MG63 (cell line): ENCODE results near the gene MYL4. TPM values are rescaled to one million over a fixed set of nuclear protein-coding genes. Genes with fewer than 3 reads are reported as not detected.
A peak's percentile ranks its signal among the peaks of the same experiment; 100 is the strongest.
"Not testable (repeated sequence)": the region's sequence is repeated elsewhere in the genome, so short reads cannot be mapped to it uniquely, and the experiment has no call there.

ENCODE experiments used
- DNase-seq: peaks from one replicate; pipeline ENCODE4 v3.0.0-alpha.2; 2020
- H3K27me3 ChIP-seq: fragments of 250-450 bp; sonication (Bioruptor Pico); 2 replicates; pipeline ENCODE4 v1.5.1; 2020; ENCODE audit warnings: mild to moderate bottlenecking, moderate library complexity
- H3K36me3 ChIP-seq: fragments of 250-450 bp; sonication (Bioruptor Pico); 2 replicates; pipeline ENCODE4 v1.5.1; 2020; ENCODE audit warnings: mild to moderate bottlenecking, moderate library complexity
- H3K4me3 ChIP-seq: fragments of 250-450 bp; sonication (Bioruptor Pico); 2 replicates; pipeline ENCODE4 v1.5.1; 2020; ENCODE audit warnings: mild to moderate bottlenecking, moderate library complexity
- H3K9me3 ChIP-seq: fragments of 250-450 bp; sonication (Bioruptor Pico); 2 replicates; pipeline ENCODE4 v1.5.1; 2020; ENCODE audit warnings: mild to moderate bottlenecking, moderate library complexity
- total RNA-seq: library from RNA; depleted of rRNA; stranded (reverse); fragments of >200 nt; shearing (Covaris generic); gene quantifications from 2 replicates; pipeline ENCODE4 v1.2.3, GENCODE V29; 2014; ENCODE audit warnings: low replicate concordance

Gene MYL4
- total RNA-seq, 1 experiment from 2014 or later = not detected

DNA sequence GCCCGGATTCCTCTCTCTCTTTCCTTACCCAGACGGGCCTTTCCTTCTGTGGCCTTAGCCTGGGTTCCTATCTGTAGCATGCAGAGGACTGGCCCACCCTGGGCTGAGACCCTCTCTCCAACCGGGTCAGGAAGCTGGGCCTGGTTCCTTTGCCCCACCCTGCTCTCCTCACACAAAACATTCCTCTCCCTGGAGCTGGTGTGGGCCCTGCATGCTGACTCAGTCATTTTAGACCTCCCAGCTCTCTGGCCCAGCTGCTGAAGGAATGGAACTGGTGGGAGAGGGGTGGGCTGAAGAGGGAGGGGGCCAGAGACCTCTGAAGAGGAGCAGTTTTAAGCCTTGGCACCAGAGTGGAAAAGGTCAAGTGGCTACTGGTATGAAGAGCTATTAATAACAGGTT, 957 bp downstream of the MYL4 start:
- Histone ChIP-seq H3K9me3 (no peaks in the 10 kb centered on the region), H3K4me3 (no peak overlapping the region), H3K27me3 (no peaks in the 10 kb centered on the region), H3K36me3 (no peaks in the 10 kb centered on the region)
- no peak for DNase-seq

DNA sequence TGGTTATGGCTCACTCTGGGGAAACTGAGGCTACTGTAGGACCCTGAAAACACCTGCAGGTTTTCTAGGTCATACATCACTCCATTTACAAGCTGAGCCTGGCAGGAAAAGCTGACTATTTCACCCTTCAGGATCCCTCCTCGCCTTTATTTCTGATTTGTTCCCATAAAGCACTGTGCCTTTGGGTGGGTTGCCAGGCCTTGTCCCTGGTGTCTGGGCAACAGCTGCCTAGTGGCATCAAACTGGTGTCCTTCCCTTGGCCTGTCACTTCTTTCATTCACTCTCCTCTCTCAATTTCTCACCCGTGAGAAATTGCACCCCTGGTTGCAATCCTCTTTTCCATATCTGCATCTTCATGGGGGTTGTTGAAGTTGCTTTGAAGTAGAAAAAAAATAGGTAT, 1.6 kb downstream of the MYL4 start:
- DNase-seq = no peak
- Histone ChIP-seq H3K27me3 (no peaks in the 10 kb centered on the region), H3K4me3 (no peak overlapping the region), H3K36me3 (no peaks in the 10 kb centered on the region), H3K9me3 (no peaks in the 10 kb centered on the region)

DNA sequence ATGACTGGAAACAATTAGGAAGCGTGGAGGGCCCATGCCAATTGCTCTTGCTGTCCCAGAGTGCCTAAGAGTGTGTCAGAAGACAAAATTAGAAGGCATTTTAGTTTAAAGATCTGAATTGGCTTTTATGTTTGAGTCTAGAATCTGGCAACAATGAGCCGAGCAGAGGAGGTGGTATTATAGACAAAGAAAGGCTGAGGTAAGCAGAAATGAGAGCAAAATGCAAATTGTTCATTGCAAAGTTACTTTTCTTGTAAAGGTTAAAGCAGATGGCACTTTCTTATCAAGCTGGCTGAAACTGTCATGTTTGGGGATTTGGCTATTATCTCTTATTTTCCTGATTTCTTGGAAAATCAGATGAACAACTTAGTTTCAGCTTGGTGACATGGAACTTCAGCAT, 3.3 kb downstream of the MYL4 start:
- DNase-seq = no peak
- Histone ChIP-seq H3K36me3 (no peaks in the 10 kb centered on the region), H3K9me3 (no peaks in the 10 kb centered on the region), H3K4me3 (no peak overlapping the region), H3K27me3 (no peaks in the 10 kb centered on the region)

DNA sequence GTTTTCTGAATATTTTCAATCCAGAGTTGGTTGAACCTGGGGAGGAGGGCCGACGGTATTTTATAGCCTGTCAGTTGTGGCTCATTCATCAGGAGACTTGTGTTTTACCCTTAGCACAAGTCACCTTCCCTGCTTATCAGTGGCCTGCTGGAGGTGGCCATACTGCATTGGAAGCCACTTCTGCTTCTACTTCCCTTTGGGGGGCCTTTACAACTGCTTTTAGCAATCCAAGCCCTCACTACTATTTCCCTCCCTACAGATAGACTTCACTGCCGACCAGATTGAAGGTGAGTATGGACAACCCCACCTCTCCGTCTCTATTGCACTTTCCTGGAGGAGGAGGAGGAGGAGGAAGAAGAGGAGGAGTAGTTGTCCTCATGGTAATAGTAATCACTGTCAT, 4.4 kb downstream of the MYL4 start:
- Histone ChIP-seq H3K9me3 (no peaks in the 10 kb centered on the region), H3K4me3 (no peak overlapping the region), H3K27me3 (no peaks in the 10 kb centered on the region), H3K36me3 (no peaks in the 10 kb centered on the region)
- DNase-seq = no peak

DNA sequence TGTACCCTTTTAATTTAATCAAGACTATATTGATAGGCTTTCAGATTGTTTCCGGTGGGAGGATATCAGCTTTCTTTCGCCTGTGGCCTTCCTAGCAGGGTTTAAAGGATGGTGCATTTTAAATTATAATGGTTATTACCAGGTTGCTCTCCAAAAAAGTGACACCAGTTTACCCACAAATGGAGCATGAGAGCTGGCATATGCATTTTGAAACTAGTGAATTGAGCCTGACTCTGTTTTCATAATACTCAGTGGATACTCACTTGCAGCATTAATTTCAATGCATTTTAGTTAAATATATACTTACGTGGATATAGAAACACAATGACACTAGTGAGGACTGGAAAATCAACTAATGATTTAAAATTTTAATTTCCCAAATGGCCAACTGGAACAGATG, 5.8 kb downstream of the MYL4 start:
- H3K27me3 ChIP-seq = no peaks in the 10 kb centered on the region
- H3K9me3 ChIP-seq = no peaks in the 10 kb centered on the region
- H3K4me3 ChIP-seq = no peak overlapping the region
- DNase-seq = no peak
- no peaks in the 10 kb centered on the region for H3K36me3 ChIP-seq

DNA sequence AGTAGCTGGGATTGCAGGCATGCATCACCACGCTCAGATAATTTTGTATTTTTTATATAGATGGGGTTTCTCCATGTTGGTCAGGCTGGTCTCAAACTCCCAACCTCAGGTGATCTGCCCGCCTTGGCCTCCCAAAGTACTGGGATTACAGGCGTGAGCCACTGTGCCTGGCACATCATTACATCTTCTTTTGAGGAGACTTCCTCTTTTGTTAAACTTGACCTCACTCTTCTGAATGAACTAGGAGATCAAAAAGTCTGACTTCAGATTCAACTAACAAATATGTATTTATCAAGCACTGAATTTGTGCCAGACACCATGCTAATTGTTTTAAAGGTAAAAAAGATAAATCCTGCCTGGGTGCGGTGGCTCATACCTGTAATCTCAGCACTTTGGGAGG, 7.7 kb downstream of the MYL4 start:
- not testable (repeated sequence) for DNase-seq, H3K36me3 ChIP-seq, H3K27me3 ChIP-seq, H3K9me3 ChIP-seq, H3K4me3 ChIP-seq

DNA sequence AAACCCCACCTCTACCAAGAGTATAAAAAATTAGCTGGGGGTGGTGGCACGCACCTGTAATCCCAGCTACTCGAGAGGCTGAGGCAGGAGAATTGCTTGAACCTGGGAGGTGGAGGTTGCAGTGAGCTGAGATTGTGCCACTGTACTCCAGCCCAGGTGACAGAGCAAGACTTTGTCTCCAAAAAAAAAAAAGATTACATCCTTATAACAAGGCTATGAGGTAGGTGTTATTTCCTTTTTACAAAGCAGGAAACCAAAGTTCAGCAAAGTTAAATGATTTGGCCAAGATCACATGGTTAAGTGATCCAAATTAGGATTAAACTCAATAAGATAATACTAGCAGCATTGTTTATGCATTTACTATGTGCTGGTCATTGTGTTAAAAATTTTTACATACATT, 8.1 kb downstream of the MYL4 start:
- H3K4me3 ChIP-seq, H3K27me3 ChIP-seq, DNase-seq, H3K36me3 ChIP-seq, H3K9me3 ChIP-seq: not testable (repeated sequence)

DNA sequence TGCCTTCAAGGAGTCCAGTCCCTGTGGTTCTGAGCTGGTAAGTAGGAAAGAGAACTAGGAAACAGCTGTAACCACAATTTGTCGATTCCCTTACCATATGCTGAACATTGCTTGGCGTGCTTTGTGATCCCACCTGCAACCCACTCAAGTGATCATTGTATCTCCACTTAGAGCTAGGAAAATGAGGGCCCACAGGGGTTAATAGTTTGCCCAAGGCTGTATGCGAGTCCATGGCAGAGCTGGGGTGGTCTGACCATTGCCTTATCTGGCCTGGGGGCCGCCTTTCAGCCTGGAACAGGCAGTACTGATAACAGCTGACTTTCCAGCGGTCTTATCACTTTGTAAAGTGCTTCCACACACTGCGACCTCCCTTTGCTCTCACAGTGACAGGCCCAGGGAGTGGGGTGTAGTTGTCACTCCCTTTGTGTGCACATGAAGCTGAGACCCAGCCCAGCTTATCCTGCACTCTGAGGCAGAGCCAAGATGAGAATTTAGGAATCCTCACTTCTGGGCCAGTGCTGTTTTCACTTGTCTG, 9.8 kb downstream of the MYL4 start:
- peaks cover 2% of the 10 kb centered on the region; the same call in 1 of the 2 replicates for H3K9me3 ChIP-seq
- no peak overlapping the region for H3K4me3 ChIP-seq
- no peaks in the 10 kb centered on the region for H3K36me3 ChIP-seq
- no peak for DNase-seq
- no peaks in the 10 kb centered on the region for H3K27me3 ChIP-seq

DNA sequence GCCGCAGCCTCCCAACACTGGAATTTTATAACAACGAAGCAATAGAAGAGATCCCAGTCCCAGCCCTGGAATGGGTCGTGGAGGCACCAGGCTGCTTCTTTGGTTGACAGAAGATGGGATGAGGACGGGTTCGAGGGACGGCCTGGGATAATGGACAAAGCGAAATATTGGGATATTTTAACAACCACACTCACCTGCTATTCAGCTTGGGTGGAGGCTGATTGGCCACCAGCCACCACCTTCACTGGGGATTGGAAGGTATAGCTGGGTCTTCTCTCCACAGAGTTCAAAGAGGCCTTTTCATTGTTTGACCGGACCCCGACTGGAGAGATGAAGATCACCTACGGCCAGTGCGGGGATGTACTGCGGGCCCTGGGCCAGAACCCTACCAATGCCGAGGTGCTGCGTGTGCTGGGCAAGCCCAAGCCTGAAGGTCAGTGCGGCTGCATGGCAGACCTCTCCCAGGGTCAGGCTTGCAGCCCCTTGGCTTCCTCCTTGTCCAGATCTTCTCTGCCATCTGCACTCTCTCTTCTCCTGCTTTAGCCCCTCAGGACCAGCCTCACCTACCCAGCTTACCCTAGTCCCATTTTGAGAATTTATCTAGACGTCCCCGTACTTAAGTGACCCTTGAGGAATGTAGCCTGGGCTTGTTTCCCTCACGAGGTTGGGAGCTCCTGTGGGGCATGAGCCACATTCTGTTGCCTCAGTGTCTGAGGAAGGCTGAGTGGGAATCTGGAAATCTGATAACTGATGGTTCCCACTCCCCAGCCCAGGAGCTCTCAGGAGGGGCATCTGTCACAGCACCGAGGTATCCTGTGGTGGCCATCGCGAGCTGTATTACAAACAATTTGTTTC, 10.7 kb downstream of the MYL4 start:
- Histone ChIP-seq H3K27me3 (no peaks in the 10 kb centered on the region), H3K9me3 (peaks cover 2% of the 10 kb centered on the region; the same call in 1 of the 2 replicates), H3K4me3 (no peak overlapping the region), H3K36me3 (no peaks in the 10 kb centered on the region)
- DNase-seq = no peak

DNA sequence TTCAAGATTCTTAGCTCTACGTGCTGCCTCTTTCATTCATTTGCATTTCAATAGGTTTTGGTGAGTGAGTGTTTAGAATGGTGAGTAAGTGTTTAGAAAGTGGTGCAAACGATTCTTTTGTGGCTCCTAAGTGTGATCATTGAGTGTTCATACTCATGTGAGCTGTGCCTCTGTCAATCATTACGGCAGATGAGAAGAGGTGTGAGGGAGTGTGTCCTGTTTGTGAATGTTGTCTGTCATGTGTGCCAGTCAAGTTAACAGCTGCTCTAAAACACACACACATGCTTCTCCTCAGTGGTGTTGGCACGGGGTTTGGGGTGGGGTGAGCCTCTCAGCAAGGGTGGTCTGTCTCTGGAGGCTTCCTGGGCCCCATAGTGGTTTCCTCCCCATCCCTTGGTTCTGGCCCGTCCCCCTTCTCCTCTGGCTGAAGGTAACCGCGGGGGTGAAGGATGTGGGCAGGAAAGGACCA, 11.4 kb downstream of the MYL4 start:
- H3K36me3 ChIP-seq = no peaks in the 10 kb centered on the region
- no peak overlapping the region for H3K4me3 ChIP-seq
- DNase-seq = no peak
- H3K9me3 ChIP-seq = peaks cover 2% of the 10 kb centered on the region; the same call in 1 of the 2 replicates
- H3K27me3 ChIP-seq = no peaks in the 10 kb centered on the region

DNA sequence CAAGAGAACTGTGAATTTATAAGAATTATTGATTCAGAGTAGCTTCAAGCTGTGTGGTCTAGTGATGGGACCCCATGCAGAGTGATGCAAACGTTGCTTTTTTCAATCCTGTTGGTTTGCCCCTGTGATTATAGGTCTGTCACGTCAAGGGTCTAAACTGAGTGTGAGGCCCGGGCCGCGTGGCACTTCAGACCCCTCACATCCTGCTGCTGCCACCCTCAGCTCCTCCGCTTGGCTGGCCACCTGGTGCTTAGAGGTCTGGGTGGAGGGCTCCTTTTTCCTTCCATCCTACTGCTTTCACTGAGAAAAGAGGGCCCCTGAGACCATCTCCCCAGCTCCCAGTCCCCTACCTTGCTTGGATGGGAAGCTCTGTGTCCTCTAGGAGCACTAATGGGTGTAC, 12.0 kb downstream of the MYL4 start:
- H3K36me3 ChIP-seq = no peaks in the 10 kb centered on the region
- no peak overlapping the region for H3K4me3 ChIP-seq
- DNase-seq = no peak
- peaks cover 2% of the 10 kb centered on the region; the same call in 1 of the 2 replicates for H3K9me3 ChIP-seq
- no peaks in the 10 kb centered on the region for H3K27me3 ChIP-seq

DNA sequence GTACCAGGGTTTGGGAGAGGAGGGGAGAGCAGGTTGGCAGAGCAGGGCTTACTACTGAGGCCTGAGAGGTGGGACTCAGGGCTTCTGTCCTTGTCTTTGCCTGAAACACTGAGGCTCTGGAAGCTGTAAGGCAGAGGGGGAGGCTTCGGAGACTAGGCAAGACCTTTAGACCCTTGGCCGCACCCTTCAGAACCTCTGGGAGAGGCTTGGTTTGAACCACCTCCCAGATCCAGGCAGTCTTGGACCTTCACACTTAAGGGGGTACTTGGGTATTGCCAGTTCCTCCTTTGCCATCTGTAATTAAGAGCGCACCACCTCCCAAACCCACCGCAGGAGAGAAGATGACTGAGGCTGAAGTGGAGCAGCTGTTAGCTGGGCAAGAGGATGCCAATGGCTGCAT, 12.9 kb downstream of the MYL4 start:
- H3K36me3 ChIP-seq = no peaks in the 10 kb centered on the region
- no peak overlapping the region for H3K4me3 ChIP-seq
- no peaks in the 10 kb centered on the region for H3K27me3 ChIP-seq
- peaks cover 2% of the 10 kb centered on the region; the same call in 1 of the 2 replicates for H3K9me3 ChIP-seq
- no peak for DNase-seq

DNA sequence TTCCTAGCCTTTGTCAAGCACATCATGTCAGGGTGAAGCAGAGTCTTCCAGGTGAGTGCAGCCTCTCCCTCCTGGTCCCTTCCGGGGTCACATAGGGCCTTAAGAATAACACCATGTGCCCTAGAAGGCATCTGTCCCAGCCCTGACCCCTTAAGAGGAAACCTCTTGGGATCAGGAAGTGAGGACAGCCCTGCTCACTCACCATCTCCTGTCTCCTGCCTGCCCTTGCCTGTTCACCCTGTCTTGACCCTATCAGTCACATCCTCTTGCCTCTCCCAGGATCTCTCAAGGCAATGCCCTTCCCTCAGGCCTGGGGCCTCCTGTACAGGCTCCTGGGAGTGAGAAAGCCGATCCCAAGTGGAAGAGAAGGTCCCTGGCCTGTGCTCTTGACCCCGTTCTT, 13.9 kb downstream of the MYL4 start:
- DNase-seq = peak; percentile 21
- H3K27me3 ChIP-seq = no peaks in the 10 kb centered on the region
- no peak overlapping the region for H3K4me3 ChIP-seq
- H3K9me3 ChIP-seq = peaks cover 2% of the 10 kb centered on the region; the same call in 1 of the 2 replicates
- no peaks in the 10 kb centered on the region for H3K36me3 ChIP-seq

DNA sequence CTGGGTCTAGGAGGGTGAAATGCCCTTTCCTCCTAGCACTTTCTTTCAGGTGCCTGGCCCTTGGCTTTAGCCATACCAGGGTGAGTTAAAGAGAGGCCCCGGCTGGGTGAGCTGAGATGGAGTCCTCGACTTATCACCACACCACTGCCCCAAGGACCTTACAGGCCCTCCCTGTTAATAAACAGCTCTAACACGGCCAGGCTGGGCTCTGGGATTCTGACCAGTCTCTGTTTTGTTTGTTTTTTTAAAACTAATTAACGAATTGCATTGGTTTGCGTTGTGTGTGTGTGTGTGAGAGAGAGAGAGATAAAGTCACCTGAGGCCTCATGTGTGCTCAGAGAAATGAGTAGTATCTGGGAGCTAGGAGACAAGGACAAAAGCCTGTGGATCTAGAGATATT, 14.3 kb downstream of the MYL4 start:
- Histone ChIP-seq H3K9me3 (peaks cover 2% of the 10 kb centered on the region; the same call in 1 of the 2 replicates), H3K36me3 (no peaks in the 10 kb centered on the region), H3K27me3 (no peaks in the 10 kb centered on the region), H3K4me3 (no peak overlapping the region)
- no peak for DNase-seq

DNA sequence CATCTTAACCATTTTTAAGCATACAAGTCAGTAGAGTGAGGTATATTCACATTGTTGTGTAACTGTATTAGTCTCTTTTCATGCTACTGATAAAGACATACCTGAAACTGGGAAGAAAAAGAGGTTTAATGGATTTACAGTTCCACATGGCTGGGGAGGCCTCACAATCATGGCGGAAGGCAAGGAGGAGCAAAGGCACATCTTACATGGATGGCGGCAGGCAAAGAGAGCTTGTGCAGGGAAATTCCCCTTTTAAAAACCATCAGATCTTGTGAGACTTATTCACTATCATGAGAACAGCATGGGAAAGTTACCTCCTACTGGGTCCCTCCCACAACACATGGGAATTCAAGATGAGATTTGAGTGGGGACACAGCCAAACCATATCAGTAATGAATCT, 14.9 kb downstream of the MYL4 start:
- H3K36me3 ChIP-seq, H3K4me3 ChIP-seq, DNase-seq, H3K9me3 ChIP-seq, H3K27me3 ChIP-seq: not testable (repeated sequence)

DNA sequence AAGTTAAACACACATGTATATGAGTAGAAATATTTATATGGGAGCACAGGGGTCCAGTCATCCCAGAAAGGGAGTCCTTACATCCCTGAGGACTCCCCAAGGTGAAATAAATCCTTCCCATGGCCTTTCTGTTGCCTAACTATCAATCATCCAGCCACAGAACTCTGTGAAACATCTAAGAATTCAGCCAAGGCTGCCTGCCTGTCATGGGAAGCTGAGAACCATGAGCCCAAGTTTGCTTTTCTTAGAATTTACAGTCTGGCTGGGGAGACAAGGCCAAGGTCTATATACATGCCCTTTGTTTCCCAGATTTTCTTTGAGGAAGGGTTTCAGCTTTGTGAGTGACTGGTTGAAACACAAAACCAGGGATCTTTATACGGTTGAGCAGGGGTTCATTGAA, 15.8 kb downstream of the MYL4 start:
- H3K36me3 ChIP-seq = no peaks in the 10 kb centered on the region
- no peaks in the 10 kb centered on the region for H3K27me3 ChIP-seq
- DNase-seq = no peak
- H3K4me3 ChIP-seq = no peak overlapping the region
- H3K9me3 ChIP-seq = peaks cover 2% of the 10 kb centered on the region; the same call in 1 of the 2 replicates

DNA sequence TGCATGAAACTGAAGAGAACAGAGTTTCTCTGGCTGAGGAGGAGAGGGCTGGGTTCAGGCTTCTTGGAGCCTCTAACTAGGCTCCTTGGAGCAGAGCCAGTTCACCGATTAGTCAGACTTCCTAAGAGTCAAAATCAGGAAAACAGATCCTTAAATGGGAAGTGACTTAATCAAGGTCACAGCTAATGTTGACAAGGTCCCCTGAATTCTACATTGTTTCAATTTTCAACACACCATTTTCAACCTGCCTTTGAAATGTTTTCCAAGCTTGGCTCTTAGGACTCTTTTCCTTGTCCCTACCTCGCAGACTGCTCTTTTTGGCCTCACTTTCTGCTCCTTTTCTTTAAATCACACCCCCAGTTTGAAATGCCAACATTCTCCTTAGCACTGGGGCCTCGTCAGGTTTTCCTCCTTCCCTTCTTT, 16.3 kb downstream of the MYL4 start:
- DNase-seq = peak; percentile 85
- no peak overlapping the region for H3K4me3 ChIP-seq
- peaks cover 2% of the 10 kb centered on the region; the same call in 1 of the 2 replicates for H3K9me3 ChIP-seq
- H3K27me3 ChIP-seq = no peaks in the 10 kb centered on the region
- no peaks in the 10 kb centered on the region for H3K36me3 ChIP-seq
